ENCODE measurements around the gene YARS1.
"Not testable (repeated sequence)": the region's sequence is repeated elsewhere in the genome, so short reads cannot be mapped to it uniquely, and the experiment has no call there.

Gene YARS1

GRCh38 chr1:32817815-32818786 lies 943 bp upstream of the YARS1 start:
- peak in 47 of 51 donors; percentile 21 to 82 (median 57) for DNase-seq

- DNase-seq, result peak in 7 of 51 donors; percentile 38 to 59 (median 44)
Measured at GRCh38 chr1:32816676-32817158, 441 bp downstream of the YARS1 start.

GRCh38 chr1:32813941-32814739 lies 3.0 kb downstream of the YARS1 start:
- DNase-seq, result no peak

GRCh38 chr1:32811917-32812316 lies 5.2 kb downstream of the YARS1 start:
- DNase-seq, result no peak

- DNase-seq, result no peak
Measured at GRCh38 chr1:32811265-32811664, 5.9 kb downstream of the YARS1 start.

- DNase-seq, result no peak
Measured at GRCh38 chr1:32810358-32810757, 6.8 kb downstream of the YARS1 start.

- no peak for DNase-seq
Measured at GRCh38 chr1:32808580-32808979, 8.6 kb downstream of the YARS1 start.

- no peak for DNase-seq
Measured at GRCh38 chr1:32806910-32807523, 10.1 kb downstream of the YARS1 start.

- no peak for DNase-seq
Measured at GRCh38 chr1:32806290-32806689, 10.9 kb downstream of the YARS1 start.

- DNase-seq, result not testable (repeated sequence)
Measured at GRCh38 chr1:32804460-32804859, 12.7 kb downstream of the YARS1 start.

- no peak for DNase-seq
Measured at GRCh38 chr1:32801096-32801715, 16.0 kb downstream of the YARS1 start.

- no peak for DNase-seq
Measured at GRCh38 chr1:32798679-32799416, 18.3 kb downstream of the YARS1 start.

- DNase-seq, result no peak
Measured at GRCh38 chr1:32798191-32798590, 19.0 kb downstream of the YARS1 start.

GRCh38 chr1:32797456-32797855 lies 19.7 kb downstream of the YARS1 start:
- DNase-seq, result no peak

GRCh38 chr1:32795763-32796162 lies 21.4 kb downstream of the YARS1 start:
- DNase-seq, result not testable (repeated sequence)

GRCh38 chr1:32791881-32792280 lies 25.3 kb downstream of the YARS1 start:
- no peak for DNase-seq

- not testable (repeated sequence) for DNase-seq
Measured at GRCh38 chr1:32789356-32789755, 27.8 kb downstream of the YARS1 start.

- DNase-seq, result no peak
Measured at GRCh38 chr1:32786856-32787255, 30.3 kb downstream of the YARS1 start.

- DNase-seq, result no peak
Measured at GRCh38 chr1:32784817-32785216, 32.3 kb downstream of the YARS1 start.

GRCh38 chr1:32783851-32784250 lies 33.3 kb downstream of the YARS1 start:
- DNase-seq, result no peak

Measured in hypothalamus (tissue), 51 donors.